Upper lobe of left lung (tissue), 4 donors: ENCODE measurements around the gene MROH7.

Experiments
- POLR2A ChIP-seq, 4 donors: fragments of 450-650 bp; IDR thresholded peaks; one replicate each; pipeline ENCODE4 v1.5.1; 2016 to 2017; ENCODE audit warnings: antibody characterized with exemption in 4 of 4, mild to moderate bottlenecking in 2 of 4
- POLR2AphosphoS5 ChIP-seq, 2 donors: sonication (generic); formaldehyde crosslinking; IDR thresholded peaks; one replicate each; pipeline ENCODE4 v1.5.1; 2017; ENCODE audit warnings: antibody characterized with exemption in 2 of 2
- TF ChIP-seq, protein P1 (sequence below), 6 experiments: fragments of 450-650 bp in 4 of 6; fragments of 200-600 bp in 2 of 6; sonication (generic) in 2 of 6; IDR thresholded peaks; one replicate each; pipeline ENCODE4 v1.5.1; 2016 to 2019; ENCODE audit warnings: antibody characterized with exemption in 6 of 6

DNA sequence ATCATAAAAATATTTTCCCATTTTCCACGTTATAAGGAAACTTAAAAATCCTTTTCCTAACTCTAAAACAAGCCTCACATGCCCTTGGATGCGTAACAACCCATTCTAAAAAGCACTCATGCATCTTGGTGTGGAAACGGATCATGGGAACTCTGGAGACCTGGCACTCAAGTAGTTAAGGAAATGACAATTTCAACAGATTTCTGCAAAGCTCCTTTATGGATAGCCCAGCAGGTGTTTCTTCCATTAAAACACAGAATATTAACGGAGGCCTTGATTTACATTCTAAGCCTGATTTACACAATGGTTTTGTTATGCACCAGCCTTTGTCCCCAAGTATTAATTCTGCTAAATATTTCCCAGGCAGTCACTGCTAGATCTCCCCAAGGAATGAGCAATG lies 109.8 kb downstream of the MROH7 start:
- TF ChIP-seq, protein P1, sequence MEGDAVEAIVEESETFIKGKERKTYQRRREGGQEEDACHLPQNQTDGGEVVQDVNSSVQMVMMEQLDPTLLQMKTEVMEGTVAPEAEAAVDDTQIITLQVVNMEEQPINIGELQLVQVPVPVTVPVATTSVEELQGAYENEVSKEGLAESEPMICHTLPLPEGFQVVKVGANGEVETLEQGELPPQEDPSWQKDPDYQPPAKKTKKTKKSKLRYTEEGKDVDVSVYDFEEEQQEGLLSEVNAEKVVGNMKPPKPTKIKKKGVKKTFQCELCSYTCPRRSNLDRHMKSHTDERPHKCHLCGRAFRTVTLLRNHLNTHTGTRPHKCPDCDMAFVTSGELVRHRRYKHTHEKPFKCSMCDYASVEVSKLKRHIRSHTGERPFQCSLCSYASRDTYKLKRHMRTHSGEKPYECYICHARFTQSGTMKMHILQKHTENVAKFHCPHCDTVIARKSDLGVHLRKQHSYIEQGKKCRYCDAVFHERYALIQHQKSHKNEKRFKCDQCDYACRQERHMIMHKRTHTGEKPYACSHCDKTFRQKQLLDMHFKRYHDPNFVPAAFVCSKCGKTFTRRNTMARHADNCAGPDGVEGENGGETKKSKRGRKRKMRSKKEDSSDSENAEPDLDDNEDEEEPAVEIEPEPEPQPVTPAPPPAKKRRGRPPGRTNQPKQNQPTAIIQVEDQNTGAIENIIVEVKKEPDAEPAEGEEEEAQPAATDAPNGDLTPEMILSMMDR (IDR thresholded peaks at IDR 0.05), result no peak
- TF ChIP-seq POLR2AphosphoS5 (IDR thresholded peaks at IDR 0.05), result no peak
- TF ChIP-seq POLR2A (IDR thresholded peaks at IDR 0.05), result no peak
